Stimulated activated naive B cell treated with anti-CD40 and anti-IgM and Interleukin-4, amounts not matched to agents 10 μg/mL and 1 μg/mL and 100 μg/mL, for 72 hours (primary cell): ENCODE measurements around the gene RWDD4.
"Not testable (repeated sequence)": the region's sequence is repeated elsewhere in the genome, so short reads cannot be mapped to it uniquely, and the experiment has no call there.

Source experiments
- ATAC-seq, 2 donors: fragments of 150-1000 bp; cut with Tn5 transposase; replicated peaks; 2 replicates each; pipeline ENCODE4 v1.10.0; 2021; ENCODE audit warnings: moderate library complexity in 1 of 2
- DNase-seq: peaks from one replicate; pipeline ENCODE4 v3.0.0; 2021
- H3K27ac Mint-ChIP-seq: one replicate; pipeline ENCODE4 v1.8.0; 2022; ENCODE audit warnings: mild to moderate bottlenecking, mixed read lengths
- H3K27me3 Mint-ChIP-seq, 2 donors: one replicate each; pipeline ENCODE4 v1.8.0; 2022; ENCODE audit warnings: mixed read lengths in 2 of 2
- H3K36me3 Mint-ChIP-seq, 2 donors: one replicate each; pipeline ENCODE4 v1.8.0; 2022; ENCODE audit warnings: mixed read lengths in 2 of 2, mild to moderate bottlenecking in 1 of 2
- H3K4me1 Mint-ChIP-seq, 2 donors: one replicate each; pipeline ENCODE4 v1.8.0; 2022; ENCODE audit warnings: mixed read lengths in 2 of 2, mild to moderate bottlenecking in 1 of 2
- H3K4me3 Mint-ChIP-seq, 2 donors: one replicate each; pipeline ENCODE4 v1.8.0; 2022; ENCODE audit warnings: mild to moderate bottlenecking in 2 of 2, mixed read lengths in 2 of 2, moderate library complexity in 1 of 2
- H3K9me3 Mint-ChIP-seq, 2 donors: one replicate each; pipeline ENCODE4 v1.8.0; 2022; ENCODE audit warnings: mixed read lengths in 2 of 2, mild to moderate bottlenecking in 1 of 2

RWDD4 gene

DNA sequence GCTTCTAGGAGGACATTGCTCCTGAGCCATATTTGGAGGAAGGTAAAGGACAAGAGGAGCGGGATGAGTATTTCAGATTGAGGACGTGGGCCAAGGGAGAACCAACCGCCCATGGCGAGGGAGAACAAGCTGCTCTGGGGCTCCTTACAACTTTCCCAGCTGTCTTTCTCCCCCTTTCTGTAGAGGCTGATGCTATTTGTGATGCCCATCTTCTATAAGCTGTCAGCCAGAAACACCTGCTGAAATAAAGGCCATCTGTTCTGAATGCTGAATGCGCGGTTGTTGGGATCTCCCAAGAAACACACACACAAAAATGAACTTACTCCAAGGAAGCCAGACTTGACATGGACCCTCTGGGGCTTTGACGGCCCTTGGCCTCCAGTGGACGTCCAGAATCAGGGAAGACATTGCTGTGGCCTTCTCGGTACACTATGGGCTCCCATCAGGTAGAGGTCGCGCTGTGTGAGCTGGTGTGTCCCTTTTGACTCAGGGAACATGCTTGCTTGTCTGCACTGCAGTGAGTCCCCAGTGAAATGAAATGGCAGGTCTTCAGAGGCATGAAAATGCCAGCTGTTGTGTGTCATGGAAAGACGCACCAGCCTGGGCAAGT, 30.9 kb downstream of the RWDD4 start:
- DNase-seq (no peak), ATAC-seq (no peak)
- Mint-ChIP-seq H3K27ac (no peak overlapping the region), H3K36me3 (no peaks in the 10 kb centered on the region), H3K27me3 (no peaks in the 10 kb centered on the region), H3K4me3 (no peak overlapping the region), H3K4me1 (no peaks in the 10 kb centered on the region), H3K9me3 (no peaks in the 10 kb centered on the region)

DNA sequence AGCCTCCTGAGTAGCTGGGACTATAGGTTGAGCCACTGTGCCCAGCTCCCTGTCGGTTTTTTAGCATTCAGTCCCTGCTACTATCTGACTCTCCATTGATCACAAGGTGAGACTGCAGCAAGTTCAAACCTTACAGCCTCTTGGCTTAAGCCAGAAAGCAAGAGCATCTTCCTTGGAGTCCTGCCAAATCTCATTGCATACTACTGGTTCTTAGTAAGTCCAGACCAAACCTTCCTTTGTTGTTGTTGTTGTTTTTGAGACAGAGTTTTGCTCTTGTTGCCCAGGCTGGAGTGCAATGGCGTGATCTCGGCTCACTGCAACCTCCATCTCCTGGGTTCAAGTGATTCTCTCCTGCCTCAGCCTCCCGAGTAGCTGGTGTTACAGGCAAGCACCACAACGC, 31.7 kb downstream of the RWDD4 start:
- not testable (repeated sequence) for H3K4me1 Mint-ChIP-seq, H3K27me3 Mint-ChIP-seq, H3K27ac Mint-ChIP-seq, H3K36me3 Mint-ChIP-seq, DNase-seq, H3K9me3 Mint-ChIP-seq, H3K4me3 Mint-ChIP-seq, ATAC-seq

DNA sequence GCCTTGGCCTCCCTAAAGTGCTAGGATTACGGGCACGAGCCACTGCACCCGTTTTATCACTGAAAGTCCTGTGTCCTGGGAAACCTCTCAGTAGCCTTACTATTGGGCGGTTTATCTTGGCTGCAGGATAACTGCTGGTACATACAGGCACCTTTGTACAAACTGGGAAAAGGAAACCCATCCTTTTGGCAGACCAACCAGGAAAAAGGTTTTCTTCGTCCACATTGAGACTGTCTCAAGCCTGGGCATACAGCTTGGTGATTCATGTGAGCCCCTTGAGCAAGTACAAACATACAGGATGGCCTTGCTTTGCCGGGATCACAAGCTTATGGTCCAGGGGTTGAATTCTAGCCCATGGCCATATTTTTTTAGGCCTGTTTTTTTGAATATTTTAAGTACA, 32.8 kb downstream of the RWDD4 start:
- Mint-ChIP-seq H3K9me3 (no peaks in the 10 kb centered on the region), H3K4me3 (no peak overlapping the region), H3K36me3 (no peaks in the 10 kb centered on the region), H3K27ac (no peak overlapping the region), H3K4me1 (no peaks in the 10 kb centered on the region), H3K27me3 (no peaks in the 10 kb centered on the region)
- DNase-seq (no peak), ATAC-seq (no peak)

DNA sequence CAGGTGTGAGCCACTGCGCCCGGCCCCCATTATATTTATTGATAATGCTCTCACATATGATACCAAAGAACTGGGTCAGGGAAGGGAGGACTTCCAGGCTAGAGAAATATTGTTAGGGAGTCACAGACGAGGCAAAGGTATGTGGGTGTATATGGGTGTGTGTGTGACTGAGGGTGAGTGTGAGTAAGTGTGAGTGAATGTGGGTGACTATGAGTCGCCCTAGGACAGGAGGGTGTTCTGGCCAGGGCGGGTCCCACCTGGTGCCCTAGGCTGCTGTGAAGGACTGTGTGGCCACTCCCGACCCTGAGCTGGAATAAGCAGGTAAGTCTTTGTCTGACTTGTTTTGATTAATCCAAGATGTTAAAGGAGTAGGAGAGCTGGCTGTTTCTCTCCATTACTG, 34.4 kb downstream of the RWDD4 start:
- Mint-ChIP-seq H3K4me1 (no peaks in the 10 kb centered on the region), H3K36me3 (no peaks in the 10 kb centered on the region), H3K27me3 (peaks cover 0 to 5% of the 10 kb centered on the region in 2 donors), H3K4me3 (no peak overlapping the region), H3K27ac (no peak overlapping the region), H3K9me3 (no peaks in the 10 kb centered on the region)
- DNase-seq, result no peak
- ATAC-seq, result no peak

DNA sequence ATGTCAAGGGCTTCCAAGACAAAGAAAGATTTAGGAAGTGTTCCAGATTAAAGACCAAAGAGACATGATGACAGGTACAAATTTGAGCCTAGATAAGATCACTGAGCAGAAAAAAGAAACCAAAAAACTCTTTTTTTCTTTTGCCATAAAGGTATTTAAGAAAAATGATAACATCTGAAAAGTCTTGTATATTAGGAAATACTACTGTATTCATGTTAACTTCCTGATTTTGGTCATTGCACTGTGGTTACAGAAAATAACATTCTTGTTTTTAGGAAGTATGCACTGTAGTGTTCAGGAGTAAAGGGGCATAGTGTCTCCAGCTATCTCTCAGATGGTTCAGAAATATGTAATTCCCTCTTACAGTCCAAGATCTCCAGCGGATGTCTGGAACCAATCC, 37.1 kb downstream of the RWDD4 start:
- no peak overlapping the region for H3K27ac Mint-ChIP-seq
- DNase-seq (no peak), ATAC-seq (no peak)
- H3K36me3 Mint-ChIP-seq, result no peaks in the 10 kb centered on the region
- no peak overlapping the region for H3K4me3 Mint-ChIP-seq
- peaks cover 0 to 6% of the 10 kb centered on the region in 2 donors for H3K4me1 Mint-ChIP-seq
- no peaks in the 10 kb centered on the region for H3K9me3 Mint-ChIP-seq
- H3K27me3 Mint-ChIP-seq, result peaks cover 5 to 7% of the 10 kb centered on the region in 2 donors

DNA sequence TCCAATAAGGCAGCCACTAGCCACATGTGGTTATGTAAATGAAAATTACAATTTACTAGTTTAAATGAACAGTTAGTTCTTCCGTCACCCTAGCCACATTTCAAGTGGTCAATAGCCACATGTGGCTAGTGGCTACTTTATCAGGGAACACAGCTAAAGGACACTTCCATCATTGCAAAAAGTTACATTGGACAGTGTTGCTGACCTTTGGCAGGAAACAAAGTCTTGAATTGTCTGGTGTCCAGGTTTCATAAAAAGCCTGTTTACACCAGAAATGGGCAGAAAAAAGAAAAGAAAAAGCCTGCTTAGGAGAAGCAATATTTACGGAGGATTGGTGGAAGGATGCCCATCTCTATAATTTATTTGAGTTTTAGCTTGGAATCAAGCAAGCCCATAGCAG, 38.6 kb downstream of the RWDD4 start:
- no peak for DNase-seq
- Mint-ChIP-seq H3K36me3 (no peaks in the 10 kb centered on the region), H3K9me3 (no peaks in the 10 kb centered on the region), H3K4me3 (no peak overlapping the region), H3K27ac (no peak overlapping the region), H3K27me3 (peaks cover 9 to 12% of the 10 kb centered on the region in 2 donors), H3K4me1 (peaks cover 0 to 6% of the 10 kb centered on the region in 2 donors)
- no peak for ATAC-seq

DNA sequence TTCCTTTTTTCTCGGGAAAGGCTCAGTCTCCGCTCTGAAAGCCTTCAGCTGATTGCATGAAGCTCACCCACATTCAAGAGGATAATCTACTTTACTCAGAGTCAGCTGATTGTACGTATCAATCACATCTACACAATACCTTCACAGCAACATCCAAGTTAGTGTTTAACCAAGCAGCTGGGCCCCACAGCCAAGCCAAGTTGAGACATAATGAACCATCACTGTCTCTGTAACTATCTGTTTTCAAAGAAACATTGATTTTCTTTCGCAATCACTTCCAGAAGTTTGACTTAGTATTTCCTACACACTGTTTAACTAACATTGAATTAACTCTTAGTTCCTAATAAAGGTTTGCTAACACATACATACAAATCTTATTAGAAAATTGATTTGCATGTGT, 40.3 kb downstream of the RWDD4 start:
- H3K27ac Mint-ChIP-seq, result no peak overlapping the region
- H3K4me3 Mint-ChIP-seq, result no peak overlapping the region
- DNase-seq, result no peak
- no peaks in the 10 kb centered on the region for H3K9me3 Mint-ChIP-seq
- peaks cover 16 to 19% of the 10 kb centered on the region in 2 donors for H3K27me3 Mint-ChIP-seq
- no peaks in the 10 kb centered on the region for H3K36me3 Mint-ChIP-seq
- H3K4me1 Mint-ChIP-seq, result peaks cover 0 to 6% of the 10 kb centered on the region in 2 donors
- no peak for ATAC-seq

DNA sequence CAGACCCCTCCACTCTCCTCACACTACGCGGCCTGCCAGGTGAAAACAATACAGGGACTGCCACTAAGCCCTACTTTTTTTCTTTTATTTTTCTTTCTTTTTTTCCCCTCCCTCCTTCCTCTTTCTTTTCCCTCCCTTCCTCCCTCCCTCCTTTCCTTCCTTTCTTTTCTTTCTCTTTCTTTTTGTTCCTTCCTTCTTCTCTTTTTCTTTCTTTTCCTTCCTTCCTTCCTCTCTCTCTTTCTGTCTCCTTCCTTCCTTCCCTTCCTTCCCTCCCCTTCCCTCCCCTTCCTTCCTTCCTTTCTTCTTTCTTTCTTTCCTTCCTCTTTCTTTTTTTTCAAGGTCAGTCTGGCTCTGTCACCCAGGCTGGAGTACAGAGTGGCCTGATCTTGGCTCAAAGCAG, 41.9 kb downstream of the RWDD4 start:
- Mint-ChIP-seq H3K27ac (no peak overlapping the region), H3K9me3 (no peaks in the 10 kb centered on the region), H3K36me3 (no peaks in the 10 kb centered on the region), H3K4me1 (peaks cover 0 to 6% of the 10 kb centered on the region in 2 donors), H3K27me3 (peaks cover 16 to 25% of the 10 kb centered on the region in 2 donors), H3K4me3 (no peak overlapping the region)
- DNase-seq (no peak), ATAC-seq (no peak)

DNA sequence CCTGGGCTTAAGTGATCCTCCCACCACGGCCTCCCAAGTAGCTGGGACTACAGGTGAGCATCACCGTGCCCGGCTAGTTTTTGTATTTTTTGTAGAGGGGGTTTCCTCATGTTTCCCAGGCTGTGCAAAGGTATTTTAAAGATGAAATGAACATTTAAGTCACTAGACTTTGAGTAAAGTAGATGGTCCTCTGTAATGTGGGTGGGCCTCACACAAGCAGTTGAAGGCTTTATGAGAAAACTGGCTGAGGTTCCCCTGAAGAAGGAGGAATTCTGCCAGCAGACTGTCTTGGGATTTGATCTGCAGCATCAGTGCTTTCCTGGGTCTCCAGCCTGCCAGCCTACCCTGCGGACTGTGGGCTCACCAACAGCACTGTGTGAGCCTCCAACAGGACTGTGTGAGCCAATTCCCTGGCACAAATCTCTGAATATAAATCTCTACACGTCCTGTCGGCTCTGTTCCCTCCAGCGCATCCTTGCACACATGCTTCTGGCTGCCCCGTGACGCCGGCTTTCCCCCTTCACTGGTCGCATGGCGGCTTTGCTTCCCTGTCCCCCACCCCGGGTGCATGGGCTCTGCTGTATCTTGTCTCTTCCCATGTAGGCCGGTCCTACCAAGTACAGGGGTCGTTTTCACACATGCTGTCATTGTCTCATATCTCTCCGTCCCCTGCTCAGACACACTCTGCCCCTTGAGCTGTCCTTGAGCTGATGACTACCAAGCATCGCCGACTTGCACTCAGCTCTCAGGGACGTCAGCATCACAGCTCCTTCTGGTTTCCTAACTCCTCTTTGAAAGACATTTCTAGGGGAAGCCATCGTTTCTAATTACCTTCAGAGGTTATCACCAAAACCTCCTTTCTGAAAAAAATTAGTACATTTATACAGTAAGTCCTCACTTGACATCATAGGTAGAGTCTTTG, 46.4 kb downstream of the RWDD4 start:
- H3K4me3 Mint-ChIP-seq, result no peak overlapping the region
- peaks cover 16 to 30% of the 10 kb centered on the region in 2 donors for H3K27me3 Mint-ChIP-seq
- no peaks in the 10 kb centered on the region for H3K9me3 Mint-ChIP-seq
- no peaks in the 10 kb centered on the region for H3K36me3 Mint-ChIP-seq
- no peak for ATAC-seq
- peaks cover 0 to 6% of the 10 kb centered on the region in 2 donors for H3K4me1 Mint-ChIP-seq
- no peak for DNase-seq
- H3K27ac Mint-ChIP-seq, result no peak overlapping the region

DNA sequence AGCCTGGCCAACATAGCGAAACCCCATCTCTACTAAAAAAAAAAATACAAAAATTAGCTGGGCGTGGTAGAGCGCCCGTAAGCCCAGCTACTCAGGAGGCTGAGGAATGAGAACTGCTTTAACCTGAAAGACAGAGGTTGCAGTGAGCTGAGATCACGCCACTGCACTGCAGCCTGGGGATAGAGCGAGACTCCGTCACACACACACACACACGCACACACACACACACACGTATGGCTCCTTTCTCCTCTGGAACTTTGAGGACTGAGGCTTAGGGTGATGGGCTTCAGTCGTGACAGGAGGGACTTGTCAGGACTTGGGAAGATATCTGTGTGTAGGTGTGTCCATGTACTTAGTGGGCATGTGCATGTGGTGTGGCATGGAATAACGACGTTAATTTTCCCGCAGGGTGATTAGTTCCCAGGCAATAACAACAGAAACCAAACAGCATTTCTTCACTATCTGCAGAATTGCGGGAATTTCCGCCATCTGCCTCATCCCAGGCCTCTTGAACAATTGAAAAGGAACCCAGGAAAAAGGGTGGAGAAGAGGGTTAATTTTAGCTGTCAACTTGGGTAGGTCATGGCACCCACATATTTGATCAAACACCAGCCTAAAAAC, 47.7 kb downstream of the RWDD4 start:
- Mint-ChIP-seq H3K27ac (no peak overlapping the region), H3K9me3 (no peaks in the 10 kb centered on the region), H3K27me3 (peaks cover 7 to 37% of the 10 kb centered on the region in 2 donors), H3K4me3 (no peak overlapping the region), H3K36me3 (no peaks in the 10 kb centered on the region), H3K4me1 (no peaks in the 10 kb centered on the region)
- ATAC-seq, result no peak
- DNase-seq, result no peak

DNA sequence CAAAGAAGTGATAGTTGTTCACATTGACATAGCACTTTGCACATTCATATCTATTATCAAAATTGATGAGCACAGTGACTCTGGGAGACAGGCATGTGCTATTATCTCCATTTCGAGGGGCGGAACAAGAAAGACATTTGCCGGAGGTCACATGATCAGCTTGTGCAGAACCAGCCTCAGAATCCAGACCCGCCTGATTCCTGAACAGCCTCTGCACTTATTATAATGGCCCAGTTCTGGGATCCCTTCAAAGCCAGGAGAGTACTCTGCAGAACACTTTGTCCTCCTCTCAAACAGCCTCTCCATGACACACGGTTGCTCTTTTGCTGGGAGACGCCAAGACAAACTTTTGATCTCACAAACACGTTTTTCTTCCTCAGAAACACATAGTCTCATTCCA, 48.4 kb downstream of the RWDD4 start:
- Mint-ChIP-seq H3K27ac (no peak overlapping the region), H3K36me3 (no peaks in the 10 kb centered on the region), H3K4me3 (no peak overlapping the region), H3K4me1 (no peaks in the 10 kb centered on the region), H3K27me3 (peaks cover 7 to 31% of the 10 kb centered on the region in 2 donors), H3K9me3 (no peaks in the 10 kb centered on the region)
- no peak for ATAC-seq
- no peak for DNase-seq

DNA sequence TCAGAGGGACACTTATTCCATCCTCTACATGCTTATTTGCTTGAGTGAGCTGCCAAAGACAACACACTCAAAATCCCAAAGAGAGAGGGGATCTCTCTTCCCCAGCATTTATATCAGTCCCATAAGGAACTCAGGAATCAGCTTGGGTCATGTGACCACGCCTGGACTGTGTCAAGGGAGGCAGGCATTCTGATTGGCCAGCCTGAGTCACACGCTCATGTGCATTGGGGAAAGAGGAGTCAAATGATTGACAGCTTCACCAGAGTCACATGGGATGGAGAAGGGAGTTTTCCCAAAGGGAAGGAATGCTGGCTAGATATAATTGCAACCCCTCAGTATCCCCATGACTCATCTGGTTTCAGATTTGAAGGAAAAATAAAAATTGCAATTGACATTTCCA, 49.0 kb downstream of the RWDD4 start:
- H3K27ac Mint-ChIP-seq, result no peak overlapping the region

DNA sequence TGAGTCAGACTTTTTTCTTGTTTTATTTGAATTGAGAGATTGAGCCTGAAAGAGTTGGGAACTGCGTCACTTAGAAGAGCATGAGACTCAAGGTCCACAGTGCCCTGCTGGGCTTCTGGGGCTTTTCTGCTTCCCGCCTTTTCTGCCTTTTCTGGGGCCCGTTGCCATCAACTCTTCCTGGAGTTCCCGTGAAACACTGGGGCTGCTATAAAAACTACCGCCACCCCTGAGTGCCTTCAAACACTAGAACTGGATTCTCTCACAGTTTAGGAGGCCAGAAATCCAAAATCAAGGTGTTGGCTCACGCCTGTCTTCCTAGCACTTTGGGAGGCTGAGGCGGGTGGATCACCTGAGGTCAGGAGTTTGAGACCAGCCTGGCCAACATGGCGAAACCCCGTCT, 49.8 kb downstream of the RWDD4 start:
- no peak overlapping the region for H3K27ac Mint-ChIP-seq

More for the DNA sequence above, 49.0 kb downstream of the RWDD4 start:
- Mint-ChIP-seq H3K4me1 (no peaks in the 10 kb centered on the region), H3K27me3 (peaks cover 3 to 28% of the 10 kb centered on the region in 2 donors), H3K9me3 (no peaks in the 10 kb centered on the region), H3K4me3 (no peak overlapping the region), H3K36me3 (no peaks in the 10 kb centered on the region)
- DNase-seq (no peak), ATAC-seq (no peak)

DNA sequence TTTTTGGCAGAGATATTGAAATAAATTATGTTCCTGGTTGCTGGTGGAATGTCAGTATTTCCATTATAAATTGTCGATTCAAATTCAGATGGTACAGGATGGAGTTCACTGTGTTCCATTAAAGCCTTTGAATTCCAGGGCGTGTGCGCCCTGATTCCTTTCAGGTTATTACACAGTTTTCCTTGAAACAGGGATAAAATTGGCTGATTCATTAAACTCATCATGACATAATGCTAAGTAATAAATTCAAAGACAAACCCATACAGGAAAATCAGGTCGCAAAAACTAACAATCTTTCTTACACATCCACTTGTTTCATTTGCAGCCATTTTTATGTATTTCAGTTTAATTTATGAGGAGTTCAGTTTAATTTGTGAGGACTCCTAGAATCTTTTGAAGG, 51.1 kb downstream of the RWDD4 start:
- no peaks in the 10 kb centered on the region for H3K4me1 Mint-ChIP-seq
- H3K9me3 Mint-ChIP-seq, result no peaks in the 10 kb centered on the region
- H3K27me3 Mint-ChIP-seq, result peaks cover 0 to 22% of the 10 kb centered on the region in 2 donors
- H3K36me3 Mint-ChIP-seq, result no peaks in the 10 kb centered on the region
- ATAC-seq (no peak), DNase-seq (no peak)
- no peak overlapping the region for H3K27ac Mint-ChIP-seq
- no peak overlapping the region for H3K4me3 Mint-ChIP-seq

More for the DNA sequence above, 49.8 kb downstream of the RWDD4 start:
- ATAC-seq (no peak), DNase-seq (no peak)
- Mint-ChIP-seq H3K27me3 (peaks cover 0 to 23% of the 10 kb centered on the region in 2 donors), H3K36me3 (no peaks in the 10 kb centered on the region), H3K4me1 (no peaks in the 10 kb centered on the region), H3K9me3 (no peaks in the 10 kb centered on the region), H3K4me3 (no peak overlapping the region)
